ENCODE results near the gene CD7. TPM values are rescaled to one million over a fixed set of nuclear protein-coding genes. Genes with fewer than 3 reads are reported as not detected.

CD7 gene
- total and polyA plus RNA-seq, 9 of the 15 experiments (the other 6 are each of a cell fraction or from before 2014, with no cell fraction given) = 0.21 to 0.35 TPM; not detected in 7

DNA sequence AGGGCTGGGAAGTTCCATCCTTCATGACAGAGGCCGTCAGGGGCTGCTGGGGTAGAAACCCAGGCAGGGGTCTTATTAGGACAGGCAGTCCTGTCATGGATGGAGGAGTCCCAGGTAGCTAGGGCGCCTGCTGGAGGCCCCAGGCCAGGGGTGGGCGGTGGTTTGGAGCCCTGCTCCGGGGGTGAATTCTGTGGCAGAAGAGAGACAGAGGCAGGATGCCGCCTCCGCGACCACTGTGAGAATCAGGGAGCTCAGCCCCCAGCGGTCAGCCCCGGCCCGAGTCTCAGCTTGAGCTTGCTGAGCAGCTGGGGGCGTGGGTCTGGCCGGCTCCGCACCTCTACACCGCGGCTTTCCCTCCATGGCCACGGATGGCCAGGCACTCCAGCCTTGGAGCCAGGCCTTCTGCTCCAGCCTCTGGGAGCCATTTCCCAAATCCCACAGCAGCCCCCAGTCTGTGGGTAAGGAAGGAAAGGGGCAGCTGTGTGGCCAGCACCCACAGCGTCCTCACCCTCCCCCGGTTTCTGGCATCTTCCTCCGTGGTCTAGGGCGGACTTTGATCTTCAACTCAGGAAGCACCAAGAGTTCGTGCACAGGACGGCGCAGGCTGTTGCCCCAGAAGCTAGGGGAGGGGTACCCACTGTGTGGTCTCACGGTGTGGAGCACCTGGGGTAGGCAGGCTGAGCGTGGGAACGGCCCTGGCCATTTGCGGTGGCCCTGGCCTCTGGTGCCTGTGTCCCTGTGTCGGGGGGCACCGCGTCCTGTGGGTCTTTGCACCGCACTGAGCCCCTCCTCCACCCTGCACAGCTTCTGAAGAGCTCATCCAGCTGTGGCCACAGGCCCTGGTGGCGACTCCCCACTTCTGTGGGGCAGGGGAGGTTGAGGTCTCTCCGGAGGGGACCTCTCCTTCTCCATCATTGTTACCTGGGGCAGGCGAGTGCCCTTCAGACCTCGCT, 14.1 kb downstream of the CD7 start:
- ATAC-seq (no peak), DNase-seq (ENCODE audit: extremely low read depth in 1 of 4, low spot score in 3 of 4) (no peak), FAIRE-seq (no peak)
- in situ Hi-C loops (cut with MboI) (no loop called here), intact Hi-C loops (cut with micrococcal nuclease) (no loop called here)
- H3K9ac ChIP-seq (ENCODE audit: insufficient read depth in 1 of 2, low read depth in 2 of 2, low read length in 2 of 2) = peak overlapping the region in 1 of 2 experiments; percentile 65; a peak in 3 of 4 replicates
- H3K4me2 ChIP-seq (ENCODE audit: insufficient read depth, low read length) = no peak overlapping the region
- ChIA-PET POLR2A (interaction anchor here (0.5 to 1.7 kb wide), 5 partner anchors 8 to 42 kb away, joined by 3 to 5 read pairs (median 4); no protein-coding TSS in a partner anchor), CTCF (ENCODE audit: low intra/inter-chr PET ratio) (no interaction called here)
- no peaks in the 10 kb centered on the region for H3K9me3 ChIP-seq (replicated peaks; ENCODE audit: control insufficient read depth, insufficient read depth, low read depth, low read length)
- H2AFZ ChIP-seq (ENCODE audit: low read depth, low read length) = peak overlapping the region; percentile 54; the same call in 1 of the 2 replicates
- WGBS (ENCODE audit: insufficient coverage, low coverage, missing lambda C conversion rate) = 63% methylated on average over 34 of the region's 35 CpGs
- no peak overlapping the region for H3K27ac ChIP-seq (ENCODE audit: extremely low read depth, low read depth, low read length)
- H3K79me2 ChIP-seq (ENCODE audit: control insufficient read depth, insufficient read depth, low read length) = no peaks in the 10 kb centered on the region
- no peak overlapping the region for H3K4me3 ChIP-seq
- H3K27me3 ChIP-seq (ENCODE audit: control insufficient read depth in 2 of 2, insufficient read depth in 2 of 2, low read length in 2 of 2) = no peaks in the 10 kb centered on the region
- H3K4me1 ChIP-seq (replicated peaks in 1 of 2; ENCODE audit: control insufficient read depth in 2 of 2, insufficient read depth in 2 of 2, low read length in 2 of 2) = peaks cover 38 to 70% of the 10 kb centered on the region in 2 experiments
- H3K9me1 ChIP-seq (ENCODE audit: control insufficient read depth, insufficient read depth, low read length) = no peaks in the 10 kb centered on the region
- H4K20me1 ChIP-seq (replicated peaks; ENCODE audit: control insufficient read depth, insufficient read depth, low read length) = no peaks in the 10 kb centered on the region
- no peak for TF ChIP-seq TCF7 (IDR thresholded peaks at IDR 0.05; ENCODE audit: borderline replicate concordance)
- TF ChIP-seq, protein P1, sequence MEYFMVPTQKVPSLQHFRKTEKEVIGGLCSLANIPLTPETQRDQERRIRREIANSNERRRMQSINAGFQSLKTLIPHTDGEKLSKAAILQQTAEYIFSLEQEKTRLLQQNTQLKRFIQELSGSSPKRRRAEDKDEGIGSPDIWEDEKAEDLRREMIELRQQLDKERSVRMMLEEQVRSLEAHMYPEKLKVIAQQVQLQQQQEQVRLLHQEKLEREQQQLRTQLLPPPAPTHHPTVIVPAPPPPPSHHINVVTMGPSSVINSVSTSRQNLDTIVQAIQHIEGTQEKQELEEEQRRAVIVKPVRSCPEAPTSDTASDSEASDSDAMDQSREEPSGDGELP (CRISPR knock-in tag; IDR thresholded peaks at IDR 0.05; ENCODE audit: borderline replicate concordance) = peak; percentile 15; the same call in 1 of the 2 replicates
- no TSS peak for BruUV-seq (replicated peaks)
- no peaks in the 10 kb centered on the region for H3K36me3 ChIP-seq (ENCODE audit: control insufficient read depth, insufficient read depth, low read length)

All from K562 (cell line).